HG02610 (cell line): ENCODE results near the gene HSPH1.

Source experiments
- ATAC-seq: cut with Tn5 transposase; IDR thresholded peaks from one replicate; pipeline ENCODE4 v1.9.1; 2021; ENCODE audit warnings: mild to moderate bottlenecking, moderate library complexity; ENCODE audit not compliant: unreplicated experiment

The HSPH1 gene

DNA sequence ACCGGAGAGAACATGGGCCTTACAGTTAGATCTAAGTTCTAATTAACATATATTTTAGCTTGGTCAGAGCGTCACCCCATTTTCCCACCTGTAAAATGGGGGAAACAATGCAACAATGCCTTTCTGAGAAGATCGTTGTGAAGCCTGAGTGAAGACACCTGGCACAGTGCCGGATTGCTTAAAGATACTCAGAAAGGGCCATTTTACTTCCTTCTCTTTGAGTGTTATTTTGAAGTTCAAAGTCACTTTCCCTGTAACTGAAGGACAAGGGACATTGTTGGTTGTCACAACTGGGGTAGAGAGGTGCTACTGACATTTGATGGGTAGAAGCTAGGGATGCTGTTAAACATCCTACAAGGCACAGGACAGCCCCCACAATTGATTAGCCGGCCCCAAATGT is 28.1 kb downstream of the HSPH1 start:
- no peak for ATAC-seq

DNA sequence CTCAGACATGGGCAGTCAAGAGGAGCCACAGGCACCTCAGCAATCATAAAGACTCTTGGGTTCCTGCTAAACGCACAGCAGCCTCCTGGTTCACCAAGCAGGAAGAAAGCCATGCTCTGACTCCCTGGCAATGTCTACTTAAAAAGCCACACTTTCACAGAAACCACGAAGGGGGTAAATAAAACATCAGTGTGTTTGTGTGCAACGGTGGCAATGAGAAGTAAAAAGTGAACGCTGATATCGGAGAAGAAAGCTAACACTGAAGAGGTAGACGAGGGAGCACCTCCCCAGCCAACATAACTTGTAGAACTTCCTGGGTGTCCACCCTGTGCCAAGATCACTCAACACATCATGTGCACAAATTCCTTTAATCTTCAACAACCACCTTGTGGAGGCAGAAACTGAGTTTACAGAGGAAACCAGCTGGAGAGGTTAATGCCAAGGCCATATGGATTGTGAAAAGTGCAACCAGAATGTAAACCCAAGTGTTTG is 30.2 kb downstream of the HSPH1 start:
- no peak for ATAC-seq

- ATAC-seq = no peak
Measured at GRCh38 chr13:31129419-31129818, 32.3 kb downstream of the HSPH1 start.

DNA sequence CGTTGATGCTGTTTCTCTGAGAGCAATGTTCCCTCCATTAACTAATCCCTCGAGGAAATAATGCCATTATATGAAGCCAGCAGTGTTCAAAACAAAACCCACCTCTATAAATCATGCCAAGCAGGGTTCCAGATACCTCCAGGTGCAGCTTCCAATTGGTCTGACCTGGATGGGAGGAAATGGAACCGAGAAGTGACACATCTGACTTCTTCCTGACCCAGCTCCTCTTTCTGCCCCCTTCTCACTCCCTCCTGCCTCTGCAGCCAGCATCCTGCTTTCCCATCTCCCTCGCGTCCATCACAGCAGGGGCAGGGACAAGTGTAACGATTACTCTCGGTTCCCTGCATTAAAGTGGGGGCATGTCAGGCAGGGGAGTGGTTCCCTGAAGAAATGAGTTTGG is 37.5 kb downstream of the HSPH1 start:
- no peak for ATAC-seq

- ATAC-seq = no peak
Measured at GRCh38 chr13:31122544-31123260, 39.0 kb downstream of the HSPH1 start.

GRCh38 chr13:31122143-31122542 is 39.6 kb downstream of the HSPH1 start:
- ATAC-seq = no peak

DNA sequence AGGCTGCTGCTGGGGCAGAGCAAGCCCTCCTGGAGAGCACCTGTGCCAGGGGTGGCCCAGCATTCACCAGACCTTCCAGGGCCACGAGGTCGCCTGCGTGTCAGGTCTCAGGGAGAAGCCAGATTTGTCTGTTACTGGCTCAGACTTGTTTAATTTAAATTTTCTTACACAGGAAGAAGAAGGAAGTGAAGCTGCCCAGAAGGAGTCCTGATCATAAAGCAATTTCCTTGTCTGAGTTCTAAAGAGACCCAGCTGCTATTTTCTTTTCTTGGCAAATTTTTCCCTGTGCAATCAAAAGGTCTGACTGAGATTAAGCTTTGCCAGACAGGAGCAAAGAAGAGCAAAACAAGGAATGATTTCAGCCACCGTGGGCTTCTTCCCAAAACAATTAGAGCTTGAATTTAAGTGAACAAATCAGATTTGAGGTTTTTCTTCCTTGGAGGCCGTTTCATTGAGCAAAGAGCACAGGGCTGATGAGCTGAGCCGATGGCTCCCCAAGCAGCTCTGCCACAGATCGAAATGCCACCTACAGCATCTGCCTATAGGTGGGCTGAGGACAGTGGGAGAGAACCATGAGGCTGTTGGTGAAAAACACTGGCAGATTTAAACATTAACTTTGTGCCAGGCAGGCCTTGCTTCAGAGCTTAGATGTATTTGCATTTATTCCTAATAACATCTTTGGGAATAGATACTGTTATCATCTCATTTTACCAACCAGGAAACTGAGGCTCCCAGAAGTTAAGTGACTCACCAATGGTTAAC is 40.1 kb downstream of the HSPH1 start:
- ATAC-seq = no peak

- no peak for ATAC-seq
Measured at GRCh38 chr13:31119966-31120700, 41.6 kb downstream of the HSPH1 start.

DNA sequence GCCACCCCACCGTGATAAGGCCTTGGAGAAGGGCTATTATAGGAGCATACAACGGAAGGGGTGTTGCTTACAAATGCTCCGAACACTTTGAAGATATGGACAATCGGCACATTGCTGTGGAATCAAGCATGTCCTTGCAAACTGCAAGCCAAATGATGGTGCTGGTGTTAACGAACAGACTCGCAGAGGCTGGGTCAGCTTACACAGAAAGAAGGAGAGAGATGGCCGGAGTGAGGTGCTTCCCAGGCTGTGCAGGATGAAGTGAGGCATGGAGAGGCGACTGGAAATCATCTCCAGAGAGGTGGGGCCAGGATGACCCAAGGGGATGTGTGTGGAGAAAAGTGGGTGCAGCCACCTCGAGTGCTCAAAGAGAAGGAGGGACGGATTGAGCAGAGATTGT is 42.2 kb downstream of the HSPH1 start:
- no peak for ATAC-seq

DNA sequence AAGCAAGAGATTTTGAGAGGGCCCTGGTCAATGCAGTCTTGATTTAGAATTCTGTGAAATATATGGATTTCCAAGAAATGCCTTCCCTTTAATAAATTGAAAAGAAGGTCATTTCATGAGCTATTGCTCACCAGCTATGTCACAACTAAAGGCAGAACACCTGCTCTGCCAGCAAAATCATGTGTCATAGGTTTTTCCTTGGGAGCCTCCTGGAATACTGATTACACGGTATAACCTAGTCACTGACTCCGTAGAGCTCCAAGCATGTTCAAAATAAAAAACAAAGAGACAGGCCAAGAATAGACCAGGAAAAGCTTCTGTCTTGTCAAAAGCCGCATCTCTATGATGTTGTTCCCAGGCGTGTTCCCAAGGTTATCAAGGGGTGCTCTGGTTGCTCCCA is 45.5 kb downstream of the HSPH1 start:
- no peak for ATAC-seq

DNA sequence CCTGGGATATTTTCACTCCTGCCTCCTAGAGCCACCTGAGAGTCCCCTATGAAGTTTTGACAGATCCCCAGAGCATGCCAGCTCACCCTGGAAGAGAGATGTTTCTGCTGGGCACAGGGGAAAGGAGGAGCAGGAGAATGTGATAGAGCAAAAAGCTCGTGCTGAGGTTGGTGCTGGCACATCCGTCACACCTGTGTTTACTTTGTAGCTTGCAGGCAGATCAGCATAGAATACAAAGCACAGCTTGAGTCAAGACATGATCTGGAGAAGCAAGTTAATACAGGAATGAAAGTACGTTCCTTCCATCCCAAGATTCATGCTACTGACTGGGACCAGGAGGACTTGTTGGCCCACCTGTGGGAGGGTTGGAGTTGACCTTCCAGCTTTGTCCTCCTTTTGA is 46.1 kb downstream of the HSPH1 start:
- no peak for ATAC-seq

DNA sequence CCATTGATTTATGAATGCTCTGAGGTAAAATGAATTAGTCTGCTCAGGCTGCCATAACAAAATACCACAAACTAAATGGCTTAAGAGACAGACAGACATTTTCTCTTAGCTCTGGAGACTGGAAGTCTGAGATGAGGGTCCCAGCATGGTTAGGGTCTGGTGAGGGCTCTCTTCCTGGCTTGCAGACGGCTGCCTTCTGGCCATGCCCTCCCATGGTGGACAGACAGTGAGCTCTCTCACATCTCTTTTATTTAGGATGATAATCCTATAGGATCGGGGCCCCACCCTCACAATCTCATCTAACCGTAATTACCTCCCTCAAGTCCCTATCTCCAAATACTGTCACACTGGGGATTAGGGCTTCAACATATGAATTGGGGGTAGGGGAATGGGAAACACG is 47.1 kb downstream of the HSPH1 start:
- ATAC-seq = no peak

DNA sequence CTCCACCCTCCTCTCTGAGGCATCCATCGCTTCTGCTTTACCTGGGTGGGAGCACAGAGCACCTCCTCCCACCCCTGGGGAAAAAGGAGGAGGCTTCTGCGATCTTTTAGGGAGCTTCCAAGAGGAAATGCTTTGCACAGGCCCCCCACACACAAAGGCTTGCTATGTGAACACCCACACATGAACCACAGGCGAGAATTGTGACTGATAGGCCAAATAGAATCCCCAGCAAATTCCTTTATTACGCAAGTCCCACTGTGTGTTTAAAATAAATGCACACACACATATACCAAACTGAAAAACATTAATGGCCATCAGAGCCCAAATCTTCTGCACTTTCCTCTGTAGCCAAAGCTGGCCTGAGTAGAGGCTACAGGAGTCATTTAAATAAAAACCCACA is 50.6 kb downstream of the HSPH1 start:
- no peak for ATAC-seq

GRCh38 chr13:31110617-31111016 is 51.1 kb downstream of the HSPH1 start:
- ATAC-seq = no peak

- ATAC-seq = no peak
Measured at GRCh38 chr13:31110169-31110568, 51.5 kb downstream of the HSPH1 start.

GRCh38 chr13:31107109-31107508 is 54.6 kb downstream of the HSPH1 start:
- ATAC-seq = no peak

- no peak for ATAC-seq
Measured at GRCh38 chr13:31105856-31106255, 55.8 kb downstream of the HSPH1 start.

- ATAC-seq = no peak
Measured at GRCh38 chr13:31105020-31105795, 56.5 kb downstream of the HSPH1 start.

- ATAC-seq = no peak
Measured at GRCh38 chr13:31102905-31103304, 58.8 kb downstream of the HSPH1 start.

GRCh38 chr13:31101472-31102170 is 60.1 kb downstream of the HSPH1 start:
- ATAC-seq = no peak
